H4 (cell line): ENCODE data around the gene RBSN. TPM values are rescaled to one million over a fixed set of nuclear protein-coding genes. Genes with fewer than 3 reads are reported as not detected.

Experiments
- DNase-seq: peaks from one replicate; pipeline ENCODE4 v3.0.0-alpha.2; 2015; ENCODE audit warnings: low spot score
- total RNA-seq: library from RNA; depleted of rRNA; stranded (reverse); fragments of >200 nt; shearing (Covaris generic); gene quantifications from 2 replicates; pipeline ENCODE4 v1.2.3, GENCODE V29; 2014

Gene RBSN
- total RNA-seq, 1 experiment from 2014 or later, result 12.7 TPM

DNA sequence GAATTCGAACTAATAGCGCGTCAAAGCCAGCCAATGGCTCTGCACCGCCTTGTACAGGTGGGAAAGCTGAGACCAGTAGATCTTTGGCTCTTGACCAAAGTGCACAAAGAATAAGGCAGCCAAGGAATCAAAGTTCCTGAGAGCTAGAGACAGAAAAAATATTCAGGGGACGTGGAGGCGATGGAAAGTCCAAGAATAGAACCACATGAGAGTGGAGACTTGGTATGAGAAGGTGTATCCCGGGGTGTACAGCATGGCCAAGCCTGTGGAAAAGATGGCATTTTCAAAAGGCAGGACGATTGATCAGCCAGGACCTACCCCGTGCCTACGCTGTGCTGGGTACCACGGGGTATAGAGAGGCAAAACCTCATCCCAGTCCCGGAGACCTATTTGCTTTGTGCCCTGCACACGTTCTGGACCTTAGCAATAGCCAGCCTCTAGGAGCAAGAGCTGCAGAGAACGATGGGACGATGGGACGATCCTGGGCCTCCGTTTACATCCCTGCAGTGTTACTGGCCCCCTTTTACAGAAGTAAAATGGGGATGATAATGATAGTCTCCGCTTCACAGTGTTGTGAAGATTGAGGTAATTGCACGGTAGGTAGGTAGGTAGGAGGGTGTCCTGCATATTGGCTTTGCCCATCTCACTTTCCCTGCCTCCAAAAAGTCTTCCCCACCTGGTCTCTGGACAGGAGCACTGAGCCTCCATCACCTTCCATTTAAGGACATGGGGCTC, 583 bp upstream of the RBSN start:
- no peak for DNase-seq

- no peak for DNase-seq
Observed at GRCh38 chr3:15097891-15098290, 1.1 kb downstream of the RBSN start.

- no peak for DNase-seq
Observed at GRCh38 chr3:15096046-15096445, 2.9 kb downstream of the RBSN start.

DNA sequence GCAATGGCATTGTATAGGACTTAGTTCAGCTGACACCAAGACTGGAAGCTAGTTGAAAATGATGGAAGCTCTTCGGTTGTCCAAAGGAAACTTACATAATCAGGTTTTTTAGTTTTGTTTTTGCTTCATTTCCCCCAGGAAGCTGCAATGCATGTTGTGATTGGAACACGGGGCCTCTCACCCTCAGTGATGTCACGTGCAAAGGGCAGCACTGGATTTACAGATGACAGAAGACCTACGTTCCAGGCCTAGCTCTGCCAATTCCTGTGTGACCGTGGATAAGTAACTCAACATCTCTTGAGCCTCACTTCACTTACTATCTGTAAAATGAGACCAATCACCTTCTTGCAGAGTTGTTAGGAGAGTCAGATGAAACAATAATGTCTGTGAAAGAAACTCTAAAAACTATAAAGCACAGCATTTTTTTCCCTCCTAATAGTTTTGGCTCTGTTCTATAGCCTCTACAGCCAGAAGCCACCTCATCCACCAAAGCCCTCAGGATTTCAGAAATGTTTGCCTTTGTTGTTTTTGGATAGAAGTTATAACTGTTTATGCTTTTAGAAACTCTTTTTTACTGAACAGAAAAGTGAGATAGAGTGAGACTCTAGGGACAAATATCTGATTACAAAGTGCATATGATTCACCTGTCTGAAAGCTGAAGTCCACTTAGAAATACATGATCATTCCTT, 4.6 kb downstream of the RBSN start:
- no peak for DNase-seq

- DNase-seq, result no peak
Observed at GRCh38 chr3:15092686-15093085, 6.3 kb downstream of the RBSN start.

GRCh38 chr3:15091575-15091974, 7.4 kb downstream of the RBSN start:
- no peak for DNase-seq

- no peak for DNase-seq
Observed at GRCh38 chr3:15089201-15089600, 9.7 kb downstream of the RBSN start.

- DNase-seq, result no peak
Observed at GRCh38 chr3:15086699-15087098, 12.2 kb downstream of the RBSN start.

GRCh38 chr3:15086263-15086662, 12.7 kb downstream of the RBSN start:
- no peak for DNase-seq

- no peak for DNase-seq
Observed at GRCh38 chr3:15083252-15083651, 15.7 kb downstream of the RBSN start.

DNA sequence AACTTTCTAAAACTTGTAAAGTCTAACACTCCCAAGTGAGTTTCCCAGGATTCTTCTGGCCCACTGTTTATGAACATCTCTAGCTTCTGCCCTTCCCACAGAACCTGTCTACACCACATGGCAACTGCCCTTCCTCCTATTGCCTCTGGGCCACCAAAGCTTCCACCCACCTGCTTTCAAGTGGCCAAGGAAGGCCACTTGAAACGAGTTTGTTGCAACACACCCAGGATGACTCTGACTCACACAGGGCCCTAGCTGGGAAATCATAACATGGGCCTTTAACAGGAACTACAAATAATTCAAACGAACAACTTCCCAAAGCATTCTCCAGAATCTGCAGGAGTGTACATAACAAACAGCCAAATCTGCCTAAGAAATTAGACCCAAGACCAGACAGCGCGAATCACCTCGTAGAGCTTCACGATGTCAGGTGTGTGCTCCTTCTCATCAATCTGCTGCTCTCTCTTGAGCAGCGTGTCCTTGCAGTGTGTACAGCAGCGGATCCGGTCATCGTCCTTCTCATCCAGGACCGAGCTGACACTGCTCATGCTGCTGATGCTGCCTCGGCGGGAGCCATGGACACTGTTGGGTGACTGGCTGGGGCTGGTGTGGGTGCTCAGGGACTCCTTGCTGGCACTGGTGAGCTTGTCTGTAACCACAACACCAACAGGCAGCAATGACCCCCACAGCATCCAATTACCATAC, 16.8 kb downstream of the RBSN start:
- DNase-seq, result no peak

DNA sequence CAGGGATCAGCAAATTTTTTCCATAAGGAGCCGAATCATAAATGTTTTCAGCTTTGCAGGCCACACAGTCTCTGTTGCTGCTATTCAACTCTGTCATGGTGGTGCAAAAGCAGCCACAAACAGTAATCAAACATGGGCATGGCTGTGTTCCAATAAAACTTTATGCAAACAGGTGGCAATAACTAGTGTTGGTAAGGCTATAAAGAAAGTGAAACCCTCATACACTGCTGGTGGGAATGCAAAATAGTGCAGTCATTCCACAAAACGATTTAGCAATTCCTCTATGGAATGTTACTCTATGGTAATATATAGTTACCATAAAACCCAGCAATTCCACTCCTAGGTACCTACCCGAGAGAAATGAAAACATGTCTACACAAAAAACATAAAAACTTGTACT, 19.9 kb downstream of the RBSN start:
- no peak for DNase-seq

- DNase-seq, result no peak
Observed at GRCh38 chr3:15074500-15074899, 24.4 kb downstream of the RBSN start.

- DNase-seq, result no peak
Observed at GRCh38 chr3:15071699-15072098, 27.2 kb downstream of the RBSN start.

GRCh38 chr3:15069441-15069840, 29.5 kb downstream of the RBSN start:
- no peak for DNase-seq

DNA sequence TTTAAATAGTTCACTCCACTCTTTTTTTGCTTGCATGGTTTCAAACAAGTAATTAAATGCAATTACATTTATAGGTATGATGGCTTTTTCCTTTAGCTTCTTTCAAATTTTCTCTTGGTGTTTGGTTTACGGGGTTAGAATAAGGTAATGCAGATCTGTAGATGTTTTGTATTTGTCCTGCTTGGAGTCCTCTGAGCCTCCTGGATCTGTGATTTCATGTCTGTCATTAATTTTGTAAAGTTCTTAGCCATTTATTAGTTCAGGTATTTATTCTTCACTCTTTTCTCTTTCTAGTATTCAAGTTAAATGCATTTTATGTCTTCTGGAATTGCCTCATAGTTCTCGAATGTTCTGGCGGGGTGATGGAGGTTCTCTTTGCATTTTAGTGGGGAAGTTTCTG, 32.5 kb downstream of the RBSN start:
- DNase-seq, result no peak

DNA sequence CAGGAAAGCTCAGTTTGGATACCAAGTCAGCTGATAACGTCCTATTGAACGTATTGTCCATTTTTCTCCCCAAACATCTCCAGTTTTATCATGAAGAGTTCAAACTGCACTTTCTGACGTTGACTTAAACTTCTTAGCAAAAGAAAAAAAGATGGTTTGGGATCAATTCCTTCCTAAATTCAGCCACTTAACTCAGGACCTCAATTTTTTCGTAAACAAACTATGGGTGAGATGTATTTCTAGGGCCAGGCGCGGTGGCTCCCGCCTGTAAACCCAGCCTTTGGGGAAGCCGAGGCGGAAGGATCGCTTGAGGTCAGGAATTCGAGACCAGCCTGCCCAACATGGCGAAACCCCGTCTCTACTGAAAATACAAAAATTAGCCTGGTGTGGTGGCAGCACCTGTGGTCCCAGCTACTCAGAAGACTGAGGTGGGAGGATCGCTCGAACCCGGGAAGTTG, 33.4 kb downstream of the RBSN start:
- DNase-seq, result no peak

DNA sequence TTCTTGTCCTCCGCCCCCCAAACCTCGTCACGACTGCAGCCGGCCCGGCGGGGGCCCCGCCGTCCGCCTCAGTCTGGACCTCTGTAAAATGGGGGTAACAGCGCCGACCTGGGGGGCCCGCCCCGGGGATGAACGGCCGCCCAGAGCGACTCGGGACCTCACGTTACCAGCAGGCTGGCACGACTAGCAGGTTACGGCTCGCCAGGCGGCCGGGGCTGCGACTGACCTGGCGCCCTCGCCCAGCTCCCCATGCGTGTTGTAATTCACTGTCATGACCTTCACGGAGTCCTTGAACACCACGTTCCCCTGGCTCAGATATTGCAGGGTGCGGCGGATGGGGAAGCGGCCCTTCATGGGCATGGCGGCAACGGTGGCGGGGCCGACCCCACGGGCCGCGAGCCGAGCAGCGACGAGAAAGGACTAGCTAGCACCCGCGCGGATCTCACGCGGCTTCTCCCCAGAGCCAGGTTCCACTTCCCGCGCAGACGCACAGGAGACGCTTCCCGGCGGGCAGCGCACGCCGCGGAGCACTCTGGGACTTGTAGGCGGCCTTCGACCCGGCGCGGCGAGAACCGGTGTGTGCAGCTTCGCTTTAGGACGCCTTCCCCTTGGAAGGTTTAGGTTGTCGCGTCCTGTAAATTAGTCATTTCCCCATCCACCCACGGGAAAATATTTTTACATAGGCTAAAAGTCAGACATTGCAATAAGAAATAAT, 34.0 kb downstream of the RBSN start, which contains the start of gene MRPS25:
MRPS25 (minus strand) TSS at position 481 of the 715 bp plus-strand sequence; CDS start at position 360, 121 bp downstream.
- DNase-seq, result peak; percentile 84

- DNase-seq, result no peak
Observed at GRCh38 chr3:15064299-15064834, 34.6 kb downstream of the RBSN start.

DNA sequence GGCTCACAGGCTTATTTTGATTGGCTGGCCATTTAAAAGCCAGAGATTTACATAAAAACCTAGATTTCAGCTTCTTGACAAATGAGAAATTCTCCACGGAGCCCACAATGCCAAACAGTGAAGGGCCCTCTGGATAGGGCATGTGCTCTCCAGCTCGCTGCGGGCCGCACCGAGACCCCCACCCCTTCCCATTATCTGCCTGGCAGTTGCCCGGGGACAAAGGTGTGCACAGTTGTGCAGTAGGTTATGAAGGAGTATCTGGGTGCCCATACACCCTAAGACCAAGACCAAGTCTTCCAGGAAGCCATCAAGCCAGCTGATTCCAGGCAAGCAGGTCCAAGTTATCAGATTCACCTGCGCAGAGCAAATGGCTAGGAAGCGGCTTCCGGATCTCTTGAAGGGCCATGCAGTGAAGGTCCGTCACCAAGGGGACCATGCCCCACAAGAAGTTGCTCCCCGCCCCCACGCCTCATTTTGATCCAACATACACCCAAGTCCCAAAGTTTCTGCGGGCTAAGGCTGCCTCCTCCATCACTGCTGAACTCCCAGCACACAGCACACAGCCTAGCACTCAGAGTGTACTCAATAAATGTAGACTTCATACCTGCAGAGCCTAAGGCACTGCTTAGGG, 35.2 kb downstream of the RBSN start:
- DNase-seq, result no peak

DNA sequence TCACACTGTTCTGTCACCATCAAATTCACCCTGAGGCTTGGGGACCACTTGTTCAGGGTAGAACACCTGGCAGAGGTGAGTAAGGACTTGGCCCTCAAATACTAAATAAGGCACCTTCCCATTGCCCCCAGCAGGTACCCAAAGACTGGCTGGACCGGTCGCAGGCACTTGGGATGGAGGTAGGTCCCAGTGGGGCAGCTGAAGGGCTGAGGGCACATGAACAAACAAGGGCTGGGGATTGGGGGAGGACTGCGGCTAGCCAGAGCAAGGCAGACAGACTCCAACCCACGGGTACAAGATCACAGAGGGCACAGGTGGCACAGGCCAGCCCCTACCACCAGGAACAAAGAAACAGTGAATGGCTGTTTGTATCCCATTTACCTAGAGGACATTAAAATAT, 35.7 kb downstream of the RBSN start:
- DNase-seq, result no peak
